GM12878 (cell line): ENCODE measurements around the gene LEFTY1. TPM values are rescaled to one million over a fixed set of nuclear protein-coding genes. Genes with fewer than 3 reads are reported as not detected.

Experiments
- BACH1 ChIP-seq: fragments of 450-650 bp; IDR thresholded peaks from 2 replicates; pipeline ENCODE4 v1.6.1; 2017; ENCODE audit warnings: mild to moderate bottlenecking, borderline replicate concordance
- BRCA1 ChIP-seq: IDR thresholded peaks from 2 replicates; pipeline ENCODE4 v1.6.1; 2011; ENCODE audit warnings: low read depth, low read length, improper control_type of control experiment
- EGR1 ChIP-seq, 2 experiments: IDR thresholded peaks; 1 replicate in 1 of 2; 2 replicates in 1 of 2; pipeline ENCODE4 v1.6.1; 2011 to 2012; ENCODE audit warnings: low read depth in 2 of 2, low read length in 2 of 2, borderline replicate concordance in 1 of 2, mild to moderate bottlenecking in 1 of 2, moderate library complexity in 1 of 2
- FOS ChIP-seq: IDR thresholded peaks from 3 replicates; pipeline ENCODE4 v1.6.1; 2011; ENCODE audit warnings: borderline replicate concordance; ENCODE audit not compliant: insufficient read length; ENCODE audit errors: extremely low read depth
- FOXM1 ChIP-seq: IDR thresholded peaks from 2 replicates; pipeline ENCODE4 v1.6.1; 2012; ENCODE audit warnings: low read depth, mild to moderate bottlenecking, inconsistent platforms, low read length, moderate library complexity
- GABPA ChIP-seq: IDR thresholded peaks from 2 replicates; pipeline ENCODE4 v1.6.1; 2014; ENCODE audit warnings: antibody characterized with exemption, low read depth, mild to moderate bottlenecking, inconsistent platforms
- IKZF2 ChIP-seq, 2 experiments: fragments of 450-650 bp; IDR thresholded peaks; 2 replicates each; pipeline ENCODE4 v1.6.1; 2017; ENCODE audit warnings: mild to moderate bottlenecking in 2 of 2, moderate library complexity in 2 of 2
- MEF2A ChIP-seq: IDR thresholded peaks from 2 replicates; pipeline ENCODE4 v1.6.1; 2011; ENCODE audit warnings: low read depth, mild to moderate bottlenecking, low read length, moderate library complexity; ENCODE audit not compliant: insufficient read depth
- NR2C2 ChIP-seq: IDR thresholded peaks from 2 replicates; pipeline ENCODE4 v1.6.1; 2011; ENCODE audit warnings: borderline replicate concordance, low read depth; ENCODE audit not compliant: control insufficient read depth, insufficient read length
- NR2F1 ChIP-seq: fragments of 450-650 bp; conservative IDR thresholded peaks from 2 replicates; pipeline ENCODE4 v1.6.1; 2017; ENCODE audit warnings: mild to moderate bottlenecking
- POLR2AphosphoS5 ChIP-seq: IDR thresholded peaks from 2 replicates; pipeline ENCODE4 v1.6.1; 2011; ENCODE audit warnings: mild to moderate bottlenecking, low read length, inconsistent platforms
- POU2F2 ChIP-seq: IDR thresholded peaks from 3 replicates; pipeline ENCODE4 v1.6.1; 2011; ENCODE audit warnings: low read depth, mild to moderate bottlenecking, low read length, borderline replicate concordance
- RAD21 ChIP-seq: IDR thresholded peaks from 2 replicates; pipeline ENCODE4 v1.6.1; 2011; ENCODE audit warnings: mild to moderate bottlenecking, low read depth, low read length, moderate library complexity; ENCODE audit not compliant: insufficient read depth
- RCOR1 ChIP-seq: conservative IDR thresholded peaks from 2 replicates; pipeline ENCODE4 v1.6.1; 2012; ENCODE audit warnings: low read depth, low read length, improper control_type of control experiment
- RELA ChIP-seq: fragments of 450-650 bp; IDR thresholded peaks from 2 replicates; pipeline ENCODE4 v1.8.0; 2014; ENCODE audit warnings: borderline replicate concordance; ENCODE audit not compliant: partially characterized antibody
- SREBF1 ChIP-seq: IDR thresholded peaks from 2 replicates; pipeline ENCODE4 v1.6.1; 2012; ENCODE audit warnings: mild to moderate bottlenecking, low read length
- TAF1 ChIP-seq: IDR thresholded peaks from 2 replicates; pipeline ENCODE4 v1.6.1; 2011; ENCODE audit warnings: mild to moderate bottlenecking, low read depth, low read length, borderline replicate concordance
- TCF12 ChIP-seq: IDR thresholded peaks from 2 replicates; pipeline ENCODE4 v1.6.1; 2011; ENCODE audit warnings: low read depth, mild to moderate bottlenecking, low read length
- WRNIP1 ChIP-seq: IDR thresholded peaks from 2 replicates; pipeline ENCODE4 v1.6.1; 2011; ENCODE audit warnings: low read depth, low read length, improper control_type of control experiment, borderline replicate concordance
- polyA plus RNA-seq, 11 experiments: library from polyadenylated mRNA; depleted of rRNA in 4 of 11; unstranded in 6 of 11; stranded (reverse) in 5 of 11; fragments of >200 nt; fragmentation: Nextera tagmentation in 4 of 11; fragmentation: Illumina TruSeq in 1 of 11; extraction: Ambion mirVana in 4 of 11; extraction: Trizol in 1 of 11; gene quantifications; 1 replicate in 1 of 11; 2 replicates in 10 of 11; pipeline versions ENCODE4 v1.2.1 to v1.2.3, GENCODE V29; 2011 to 2016; ENCODE audit warnings: inconsistent platforms in 2 of 11, missing spikeins in 2 of 11, low read depth in 1 of 11
- total RNA-seq, 4 experiments: library from RNA; depleted of rRNA in 3 of 4; stranded (reverse); fragments of >200 nt in 3 of 4; fragmentation: Illumina TruSeq in 1 of 4; extraction: Trizol in 1 of 4; gene quantifications; 2 replicates each; pipeline versions ENCODE4 v1.2.1 to v1.2.3, GENCODE V29; 2013 to 2021
- TF ChIP-seq, protein P1 (sequence below): fragments of 450-650 bp; IDR thresholded peaks from 2 replicates; pipeline ENCODE4 v1.6.1; 2017; ENCODE audit warnings: antibody characterized with exemption, mild to moderate bottlenecking, moderate library complexity
- TF ChIP-seq, protein P2 (sequence below), 3 experiments: IDR thresholded peaks in 2 of 3; conservative IDR thresholded peaks in 1 of 3; 2 replicates each; pipeline ENCODE4 v1.5.1; 2011; ENCODE audit warnings: low read depth in 3 of 3, low read length in 3 of 3, mild to moderate bottlenecking in 3 of 3, control low read depth in 2 of 3, moderate library complexity in 2 of 3, inconsistent platforms in 1 of 3, mixed read lengths in 1 of 3; ENCODE audit not compliant: control insufficient read depth in 2 of 3, insufficient read depth in 1 of 3; ENCODE audit errors: extremely low read depth in 1 of 3
- TF ChIP-seq, protein P3 (sequence below): fragments of 450-650 bp; formaldehyde crosslinking; IDR thresholded peaks from 2 replicates; pipeline ENCODE4 v1.5.0; 2022; ENCODE audit warnings: mild to moderate bottlenecking, missing genetic modification characterization
- TF ChIP-seq, protein P4 (sequence below): IDR thresholded peaks from 2 replicates; pipeline ENCODE4 v1.6.1; 2011; ENCODE audit warnings: low read depth, low read length, improper control_type of control experiment, borderline replicate concordance

The LEFTY1 gene
- total and polyA plus RNA-seq, 10 of the 15 experiments (the other 5 are each of a cell fraction or from before 2014, with no cell fraction given): 0.06 TPM; not detected in 8

DNA sequence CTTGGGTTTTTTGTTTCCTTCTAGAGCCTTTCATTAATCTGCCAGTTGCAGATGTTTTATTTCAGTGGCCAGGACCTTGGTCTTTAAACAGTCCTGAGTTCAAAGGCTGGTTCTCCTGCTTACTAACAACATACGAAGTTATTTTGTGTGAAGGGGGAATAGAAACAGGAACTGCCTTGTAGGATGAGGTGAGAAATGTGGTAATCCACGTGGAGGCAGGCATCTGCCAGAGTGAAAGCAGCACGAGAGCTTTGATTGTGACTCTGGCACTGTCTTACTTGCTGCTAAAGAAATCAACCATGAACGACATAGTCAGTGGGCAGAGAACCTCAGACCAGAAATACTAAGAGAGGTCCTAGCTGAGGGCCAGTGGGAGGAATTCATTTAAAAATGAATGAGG is 37.1 kb downstream of the LEFTY1 start (continued):
- TF ChIP-seq, protein P1, sequence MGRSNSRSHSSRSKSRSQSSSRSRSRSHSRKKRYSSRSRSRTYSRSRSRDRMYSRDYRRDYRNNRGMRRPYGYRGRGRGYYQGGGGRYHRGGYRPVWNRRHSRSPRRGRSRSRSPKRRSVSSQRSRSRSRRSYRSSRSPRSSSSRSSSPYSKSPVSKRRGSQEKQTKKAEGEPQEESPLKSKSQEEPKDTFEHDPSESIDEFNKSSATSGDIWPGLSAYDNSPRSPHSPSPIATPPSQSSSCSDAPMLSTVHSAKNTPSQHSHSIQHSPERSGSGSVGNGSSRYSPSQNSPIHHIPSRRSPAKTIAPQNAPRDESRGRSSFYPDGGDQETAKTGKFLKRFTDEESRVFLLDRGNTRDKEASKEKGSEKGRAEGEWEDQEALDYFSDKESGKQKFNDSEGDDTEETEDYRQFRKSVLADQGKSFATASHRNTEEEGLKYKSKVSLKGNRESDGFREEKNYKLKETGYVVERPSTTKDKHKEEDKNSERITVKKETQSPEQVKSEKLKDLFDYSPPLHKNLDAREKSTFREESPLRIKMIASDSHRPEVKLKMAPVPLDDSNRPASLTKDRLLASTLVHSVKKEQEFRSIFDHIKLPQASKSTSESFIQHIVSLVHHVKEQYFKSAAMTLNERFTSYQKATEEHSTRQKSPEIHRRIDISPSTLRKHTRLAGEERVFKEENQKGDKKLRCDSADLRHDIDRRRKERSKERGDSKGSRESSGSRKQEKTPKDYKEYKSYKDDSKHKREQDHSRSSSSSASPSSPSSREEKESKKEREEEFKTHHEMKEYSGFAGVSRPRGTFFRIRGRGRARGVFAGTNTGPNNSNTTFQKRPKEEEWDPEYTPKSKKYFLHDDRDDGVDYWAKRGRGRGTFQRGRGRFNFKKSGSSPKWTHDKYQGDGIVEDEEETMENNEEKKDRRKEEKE: no peak
- TF ChIP-seq, protein P2, sequence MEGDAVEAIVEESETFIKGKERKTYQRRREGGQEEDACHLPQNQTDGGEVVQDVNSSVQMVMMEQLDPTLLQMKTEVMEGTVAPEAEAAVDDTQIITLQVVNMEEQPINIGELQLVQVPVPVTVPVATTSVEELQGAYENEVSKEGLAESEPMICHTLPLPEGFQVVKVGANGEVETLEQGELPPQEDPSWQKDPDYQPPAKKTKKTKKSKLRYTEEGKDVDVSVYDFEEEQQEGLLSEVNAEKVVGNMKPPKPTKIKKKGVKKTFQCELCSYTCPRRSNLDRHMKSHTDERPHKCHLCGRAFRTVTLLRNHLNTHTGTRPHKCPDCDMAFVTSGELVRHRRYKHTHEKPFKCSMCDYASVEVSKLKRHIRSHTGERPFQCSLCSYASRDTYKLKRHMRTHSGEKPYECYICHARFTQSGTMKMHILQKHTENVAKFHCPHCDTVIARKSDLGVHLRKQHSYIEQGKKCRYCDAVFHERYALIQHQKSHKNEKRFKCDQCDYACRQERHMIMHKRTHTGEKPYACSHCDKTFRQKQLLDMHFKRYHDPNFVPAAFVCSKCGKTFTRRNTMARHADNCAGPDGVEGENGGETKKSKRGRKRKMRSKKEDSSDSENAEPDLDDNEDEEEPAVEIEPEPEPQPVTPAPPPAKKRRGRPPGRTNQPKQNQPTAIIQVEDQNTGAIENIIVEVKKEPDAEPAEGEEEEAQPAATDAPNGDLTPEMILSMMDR (IDR thresholded peaks at IDR 0.05 in 2 of 3, conservative IDR thresholded peaks at IDR 0.05 in 1 of 3; ENCODE audit: control insufficient read depth in 2 of 3, extremely low read depth in 1 of 3, insufficient read depth in 1 of 3, low read depth in 3 of 3, low read length in 3 of 3): no peak
- TF ChIP-seq, protein P3, sequence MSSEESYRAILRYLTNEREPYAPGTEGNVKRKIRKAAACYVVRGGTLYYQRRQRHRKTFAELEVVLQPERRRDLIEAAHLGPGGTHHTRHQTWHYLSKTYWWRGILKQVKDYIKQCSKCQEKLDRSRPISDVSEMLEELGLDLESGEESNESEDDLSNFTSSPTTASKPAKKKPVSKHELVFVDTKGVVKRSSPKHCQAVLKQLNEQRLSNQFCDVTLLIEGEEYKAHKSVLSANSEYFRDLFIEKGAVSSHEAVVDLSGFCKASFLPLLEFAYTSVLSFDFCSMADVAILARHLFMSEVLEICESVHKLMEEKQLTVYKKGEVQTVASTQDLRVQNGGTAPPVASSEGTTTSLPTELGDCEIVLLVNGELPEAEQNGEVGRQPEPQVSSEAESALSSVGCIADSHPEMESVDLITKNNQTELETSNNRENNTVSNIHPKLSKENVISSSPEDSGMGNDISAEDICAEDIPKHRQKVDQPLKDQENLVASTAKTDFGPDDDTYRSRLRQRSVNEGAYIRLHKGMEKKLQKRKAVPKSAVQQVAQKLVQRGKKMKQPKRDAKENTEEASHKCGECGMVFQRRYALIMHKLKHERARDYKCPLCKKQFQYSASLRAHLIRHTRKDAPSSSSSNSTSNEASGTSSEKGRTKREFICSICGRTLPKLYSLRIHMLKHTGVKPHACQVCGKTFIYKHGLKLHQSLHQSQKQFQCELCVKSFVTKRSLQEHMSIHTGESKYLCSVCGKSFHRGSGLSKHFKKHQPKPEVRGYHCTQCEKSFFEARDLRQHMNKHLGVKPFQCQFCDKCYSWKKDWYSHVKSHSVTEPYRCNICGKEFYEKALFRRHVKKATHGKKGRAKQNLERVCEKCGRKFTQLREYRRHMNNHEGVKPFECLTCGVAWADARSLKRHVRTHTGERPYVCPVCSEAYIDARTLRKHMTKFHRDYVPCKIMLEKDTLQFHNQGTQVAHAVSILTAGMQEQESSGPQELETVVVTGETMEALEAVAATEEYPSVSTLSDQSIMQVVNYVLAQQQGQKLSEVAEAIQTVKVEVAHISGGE (CRISPR knock-in tag): no peak
- peak; percentile 46; the same call in 1 of the 2 replicates for TF ChIP-seq TCF12
- no peak for TF ChIP-seq FOS
- peak; percentile 60; the same call in 1 of the 2 replicates for TF ChIP-seq BACH1
- no peak for TF ChIP-seq BRCA1
- TF ChIP-seq, protein P4, sequence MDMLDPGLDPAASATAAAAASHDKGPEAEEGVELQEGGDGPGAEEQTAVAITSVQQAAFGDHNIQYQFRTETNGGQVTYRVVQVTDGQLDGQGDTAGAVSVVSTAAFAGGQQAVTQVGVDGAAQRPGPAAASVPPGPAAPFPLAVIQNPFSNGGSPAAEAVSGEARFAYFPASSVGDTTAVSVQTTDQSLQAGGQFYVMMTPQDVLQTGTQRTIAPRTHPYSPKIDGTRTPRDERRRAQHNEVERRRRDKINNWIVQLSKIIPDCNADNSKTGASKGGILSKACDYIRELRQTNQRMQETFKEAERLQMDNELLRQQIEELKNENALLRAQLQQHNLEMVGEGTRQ: no peak; the same call in 1 of the 2 replicates
- TF ChIP-seq RELA: no peak
- TF ChIP-seq POLR2AphosphoS5: no peak
- TF ChIP-seq SREBF1: no peak
- no peak for TF ChIP-seq RCOR1
- TF ChIP-seq WRNIP1: no peak
- peak; percentile 71 for TF ChIP-seq NR2F1
- peak; percentile 86 to 88 for TF ChIP-seq IKZF2 (IDR thresholded peaks at IDR 0.05)
- TF ChIP-seq FOXM1: 0 out of 2 replicates have a peak, but pooled peaks have one; percentile 43
- TF ChIP-seq POU2F2: no peak
- no peak for TF ChIP-seq MEF2A
- TF ChIP-seq GABPA: no peak
- TF ChIP-seq EGR1 (IDR thresholded peaks at IDR 0.05; ENCODE audit: borderline replicate concordance in 1 of 2, low read depth in 2 of 2, low read length in 2 of 2): no peak
- no peak for TF ChIP-seq TAF1
- no peak for TF ChIP-seq RAD21
- TF ChIP-seq NR2C2: no peak
